Lower leg skin (tissue), 4 donors: ENCODE measurements around the gene FREM2. TPM values are rescaled to one million over a fixed set of nuclear protein-coding genes. Genes with fewer than 3 reads are reported as not detected.

ENCODE experiments used
- DNase-seq, 2 donors: peaks; one replicate each; pipeline ENCODE4 v3.0.0-alpha.2; 2019; ENCODE audit warnings: low spot score in 2 of 2
- H3K4me3 ChIP-seq: fragments of 200-600 bp; sonication (generic); 2 replicates; pipeline ENCODE4 v1.5.1; 2017; ENCODE audit warnings: mild to moderate bottlenecking, low read depth; ENCODE audit not compliant: poor library complexity, severe bottlenecking
- POLR2A ChIP-seq, 2 donors: fragments of 450-650 bp; IDR thresholded peaks; one replicate each; pipeline ENCODE4 v1.6.1; 2016 to 2017; ENCODE audit warnings: antibody characterized with exemption in 2 of 2, mild to moderate bottlenecking in 1 of 2, moderate library complexity in 1 of 2
- WGBS, 2 donors: methylation state at CpG; one replicate each; pipeline ENCODE4 v1.1.5; 2018; 5-methylcytosine and 5-hydroxymethylcytosine counted together
- intact Hi-C: fragments of 100-400 bp; cut with DNase I; formaldehyde crosslinking; loops from one replicate; pipeline ENCODE4 v1.15.0; 2023; ENCODE audit warnings: low total_unique reads
- total RNA-seq, 4 donors: library from RNA; depleted of rRNA; stranded (reverse); fragments of >200 nt; gene quantifications; one replicate each; pipeline ENCODE4 v1.1.0, GENCODE V29; 2016
- TF ChIP-seq, protein P1 (sequence below), 3 donors: fragments of 450-650 bp; IDR thresholded peaks; one replicate each; pipeline ENCODE4 v1.5.1; 2016; ENCODE audit warnings: antibody characterized with exemption in 3 of 3, mild to moderate bottlenecking in 3 of 3, moderate library complexity in 2 of 3

FREM2 gene
- total RNA-seq, 4 donors from 2014 or later = 0.34 to 2.6 (median 0.59) TPM

DNA sequence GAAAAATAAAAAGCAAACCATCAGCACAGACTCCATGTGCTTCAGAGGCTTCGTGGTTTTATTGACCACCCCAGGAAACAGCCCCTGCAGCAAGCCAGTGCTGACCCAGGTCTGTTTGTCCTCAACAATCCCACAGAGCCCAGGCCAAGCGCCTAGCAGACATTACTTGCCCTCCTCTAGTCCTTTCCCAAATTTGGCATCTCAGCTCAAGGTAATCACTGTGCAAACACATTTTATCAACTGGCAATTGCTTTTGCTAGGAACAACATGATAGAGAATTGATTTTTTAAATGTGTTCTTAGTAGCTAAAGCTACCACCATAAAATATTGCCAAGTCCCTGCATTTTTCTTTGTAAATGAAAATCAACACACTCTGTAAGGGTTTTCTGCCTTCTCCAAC lies 182.0 kb downstream of the FREM2 start:
- intact Hi-C loops = no loop called here
- no peak overlapping the region for H3K4me3 ChIP-seq
- no peak for DNase-seq
- TF ChIP-seq, protein P1, sequence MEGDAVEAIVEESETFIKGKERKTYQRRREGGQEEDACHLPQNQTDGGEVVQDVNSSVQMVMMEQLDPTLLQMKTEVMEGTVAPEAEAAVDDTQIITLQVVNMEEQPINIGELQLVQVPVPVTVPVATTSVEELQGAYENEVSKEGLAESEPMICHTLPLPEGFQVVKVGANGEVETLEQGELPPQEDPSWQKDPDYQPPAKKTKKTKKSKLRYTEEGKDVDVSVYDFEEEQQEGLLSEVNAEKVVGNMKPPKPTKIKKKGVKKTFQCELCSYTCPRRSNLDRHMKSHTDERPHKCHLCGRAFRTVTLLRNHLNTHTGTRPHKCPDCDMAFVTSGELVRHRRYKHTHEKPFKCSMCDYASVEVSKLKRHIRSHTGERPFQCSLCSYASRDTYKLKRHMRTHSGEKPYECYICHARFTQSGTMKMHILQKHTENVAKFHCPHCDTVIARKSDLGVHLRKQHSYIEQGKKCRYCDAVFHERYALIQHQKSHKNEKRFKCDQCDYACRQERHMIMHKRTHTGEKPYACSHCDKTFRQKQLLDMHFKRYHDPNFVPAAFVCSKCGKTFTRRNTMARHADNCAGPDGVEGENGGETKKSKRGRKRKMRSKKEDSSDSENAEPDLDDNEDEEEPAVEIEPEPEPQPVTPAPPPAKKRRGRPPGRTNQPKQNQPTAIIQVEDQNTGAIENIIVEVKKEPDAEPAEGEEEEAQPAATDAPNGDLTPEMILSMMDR (IDR thresholded peaks at IDR 0.05) = no peak
- no peak for TF ChIP-seq POLR2A (IDR thresholded peaks at IDR 0.05)
- WGBS, 2 donors = 62 to 67% methylated on average over 2 of the region's 2 CpGs

DNA sequence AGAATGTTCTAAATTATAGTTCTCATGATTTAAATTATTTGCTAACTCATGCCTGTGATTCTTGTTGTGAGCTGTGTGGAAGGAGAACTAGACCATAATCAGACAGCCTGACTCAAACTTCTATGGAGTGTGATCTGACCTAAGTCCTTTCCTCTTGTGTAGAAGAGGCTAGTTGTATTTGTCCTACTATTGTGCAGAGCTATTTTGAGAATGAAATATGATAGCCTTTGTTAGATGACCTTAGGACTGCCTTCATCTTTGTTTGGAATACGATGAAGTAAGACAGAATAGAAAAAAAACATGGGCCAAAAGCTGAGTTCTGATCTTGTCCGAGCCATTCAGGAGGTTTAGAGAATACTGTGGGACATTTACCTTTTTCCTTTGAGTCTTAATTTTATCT lies 184.4 kb downstream of the FREM2 start:
- TF ChIP-seq, protein P1 (IDR thresholded peaks at IDR 0.05) = no peak
- no peak for TF ChIP-seq POLR2A (IDR thresholded peaks at IDR 0.05)
- 80 to 84% methylated on average over 2 of the region's 2 CpGs for WGBS, 2 donors
- no peak for DNase-seq
- intact Hi-C loops = no loop called here
- H3K4me3 ChIP-seq = no peak overlapping the region

DNA sequence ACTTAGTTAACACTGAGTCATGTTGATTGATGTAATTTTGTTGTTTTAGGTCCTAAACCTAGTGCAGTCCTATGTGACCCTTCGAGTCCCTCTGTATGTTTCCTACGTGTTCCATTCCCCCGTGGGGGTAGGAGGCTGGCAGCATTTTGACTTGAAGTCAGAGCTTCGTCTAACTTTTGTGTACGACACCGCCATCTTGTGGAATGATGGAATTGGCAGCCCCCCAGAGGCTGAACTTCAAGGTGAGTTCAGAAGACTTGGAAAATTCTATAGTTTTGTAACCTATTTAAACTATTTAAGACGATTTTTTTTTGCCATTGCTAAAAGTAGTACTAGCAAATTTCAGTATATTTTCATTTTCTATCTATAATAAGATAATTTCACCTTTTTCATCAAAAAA lies 185.8 kb downstream of the FREM2 start:
- WGBS, 2 donors = 25 to 27% methylated on average over 7 of the region's 7 CpGs
- intact Hi-C loops = no loop called here
- DNase-seq = no peak
- no peak overlapping the region for H3K4me3 ChIP-seq
- TF ChIP-seq, protein P1 (IDR thresholded peaks at IDR 0.05) = no peak
- TF ChIP-seq POLR2A (IDR thresholded peaks at IDR 0.05) = no peak

DNA sequence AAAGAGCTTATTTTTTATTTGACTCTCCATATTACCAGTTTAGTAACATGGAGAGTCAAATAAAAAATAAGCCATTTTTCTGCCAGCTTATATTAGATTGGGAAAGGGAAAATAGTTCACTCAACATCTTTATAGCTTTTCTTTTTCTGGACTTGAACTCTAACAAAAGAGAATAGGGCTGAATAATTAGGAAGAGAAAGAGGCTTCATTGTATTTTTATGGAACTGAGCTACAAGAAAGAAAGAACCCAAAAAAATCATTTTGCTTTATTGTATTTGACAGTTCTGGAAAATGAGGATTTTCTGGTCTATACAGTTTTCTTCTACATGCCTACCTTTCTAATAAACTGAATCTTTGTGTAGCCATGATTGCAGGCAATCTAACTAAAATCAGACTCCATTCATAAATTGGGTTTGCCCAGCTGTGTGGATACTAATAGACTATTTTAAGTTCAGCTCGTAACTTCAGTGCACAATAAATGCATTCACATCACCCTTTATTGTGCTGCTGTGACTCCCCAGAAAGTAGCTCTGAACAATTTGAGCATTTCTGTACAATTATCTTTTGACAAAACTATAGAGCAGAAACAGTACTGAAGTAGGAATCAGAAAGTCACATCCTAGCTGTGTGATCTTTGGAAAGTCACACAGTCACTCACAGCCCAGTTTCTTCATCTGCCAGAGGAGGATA lies 188.5 kb downstream of the FREM2 start:
- H3K4me3 ChIP-seq = no peak overlapping the region
- TF ChIP-seq, protein P1 (IDR thresholded peaks at IDR 0.05) = no peak
- 71 to 74% methylated on average over 1 of the region's 1 CpG for WGBS, 2 donors
- intact Hi-C loops = no loop called here
- DNase-seq = no peak

GRCh38 chr13:38879278-38879677 lies 192.4 kb downstream of the FREM2 start:
- TF ChIP-seq POLR2A (IDR thresholded peaks at IDR 0.05) = no peak
- TF ChIP-seq, protein P1 (IDR thresholded peaks at IDR 0.05) = no peak
- no peak for DNase-seq
- 77 to 88% methylated on average over 3 of the region's 3 CpGs for WGBS, 2 donors
- H3K4me3 ChIP-seq = no peak overlapping the region
- intact Hi-C loops = no loop called here

- DNase-seq = no peak
- H3K4me3 ChIP-seq = no peak overlapping the region
- no peak for TF ChIP-seq POLR2A (IDR thresholded peaks at IDR 0.05)
- TF ChIP-seq, protein P1 (IDR thresholded peaks at IDR 0.05) = no peak
- intact Hi-C loops = no loop called here
These were observed 192.9 kb downstream of the FREM2 start for GRCh38 chr13:38879786-38880185.
